ENCODE measurements around the gene AP1S1. TPM values are rescaled to one million over a fixed set of nuclear protein-coding genes. Genes with fewer than 3 reads are reported as not detected.
"Not testable (repeated sequence)": the region's sequence is repeated elsewhere in the genome, so short reads cannot be mapped to it uniquely, and the experiment has no call there.

The AP1S1 gene
- total RNA-seq, 6 donors from 2014 or later = 17.1 to 41.9 (median 33.8) TPM

GRCh38 chr7:101201695-101202602 is 47.7 kb downstream of the AP1S1 start:
- TF ChIP-seq EP300 (IDR thresholded peaks at IDR 0.05) = no peak
- TF ChIP-seq POLR2AphosphoS5 (IDR thresholded peaks at IDR 0.05) = no peak
- 14 to 16% methylated on average over 21 to 53 of the region's 75 CpGs for WGBS, 2 donors
- ATAC-seq (ENCODE audit: low FRiP score in 2 of 2) (peak in 1 of 2 donors; percentile 18), DNase-seq (peak in 1 of 2 donors; percentile 85)
- no peaks in the 10 kb centered on the region for H3K9me3 ChIP-seq
- peaks cover 0 to 12% (median 9%) of the 10 kb centered on the region in 4 donors for H3K4me1 ChIP-seq
- H3K36me3 ChIP-seq = peaks cover 0 to 11% (median 6%) of the 10 kb centered on the region in 4 donors
- peak overlapping the region in 2 of 4 donors; percentile 17 to 20 for H3K4me3 ChIP-seq
- peaks cover 0 to 26% (median 14%) of the 10 kb centered on the region in 4 donors for H3K27me3 ChIP-seq
- no peak overlapping the region for H3K27ac ChIP-seq

GRCh38 chr7:101202603-101202918 is 48.3 kb downstream of the AP1S1 start:
- H3K36me3 ChIP-seq = peaks cover 0 to 17% (median 9%) of the 10 kb centered on the region in 4 donors
- H3K27me3 ChIP-seq = peaks cover 0 to 26% (median 14%) of the 10 kb centered on the region in 4 donors
- WGBS, 2 donors = 84 to 86% methylated on average over 5 of the region's 5 CpGs
- TF ChIP-seq POLR2AphosphoS5 (IDR thresholded peaks at IDR 0.05) = no peak
- TF ChIP-seq POLR2A (IDR thresholded peaks at IDR 0.05) = no peak
- no peak for TF ChIP-seq EP300 (IDR thresholded peaks at IDR 0.05)
- TF ChIP-seq CTCF (IDR thresholded peaks at IDR 0.05) = no peak
- no peak overlapping the region for H3K27ac ChIP-seq
- ATAC-seq (ENCODE audit: low FRiP score in 2 of 2) (no peak), DNase-seq (no peak)
- H3K4me3 ChIP-seq = no peak overlapping the region
- H3K9me3 ChIP-seq = no peaks in the 10 kb centered on the region
- peaks cover 0 to 12% (median 9%) of the 10 kb centered on the region in 4 donors for H3K4me1 ChIP-seq

GRCh38 chr7:101203740-101204738 is 49.8 kb downstream of the AP1S1 start:
- peaks cover 0 to 12% (median 9%) of the 10 kb centered on the region in 4 donors for H3K4me1 ChIP-seq
- not testable (repeated sequence) for H3K27ac ChIP-seq; DNase-seq; ATAC-seq (ENCODE audit: low FRiP score in 2 of 2); H3K9me3 ChIP-seq; H3K4me3 ChIP-seq
- H3K36me3 ChIP-seq = peaks cover 0 to 32% (median 21%) of the 10 kb centered on the region in 4 donors
- H3K27me3 ChIP-seq = peaks cover 0 to 23% (median 14%) of the 10 kb centered on the region in 4 donors
- 60 to 61% methylated on average over 11 to 22 of the region's 22 CpGs for WGBS, 2 donors

GRCh38 chr7:101205901-101206664 is 51.8 kb downstream of the AP1S1 start:
- no peak for TF ChIP-seq POLR2AphosphoS5 (IDR thresholded peaks at IDR 0.05)
- no peak for TF ChIP-seq CTCF (IDR thresholded peaks at IDR 0.05)
- TF ChIP-seq EP300 (IDR thresholded peaks at IDR 0.05) = no peak
- TF ChIP-seq POLR2A (IDR thresholded peaks at IDR 0.05) = no peak
- 86% methylated on average over 30 to 32 of the region's 32 CpGs for WGBS, 2 donors
- H3K27ac ChIP-seq = no peak overlapping the region
- H3K4me3 ChIP-seq = no peak overlapping the region
- H3K27me3 ChIP-seq = peaks cover 0 to 17% (median 11%) of the 10 kb centered on the region in 4 donors
- H3K4me1 ChIP-seq = peaks cover 0 to 12% (median 9%) of the 10 kb centered on the region in 4 donors
- ATAC-seq (ENCODE audit: low FRiP score in 2 of 2) (peak in 1 of 2 donors; percentile 24), DNase-seq (peak in 1 of 2 donors; percentile 58)
- H3K36me3 ChIP-seq = peaks cover 5 to 53% (median 38%) of the 10 kb centered on the region in 4 donors
- no peaks in the 10 kb centered on the region for H3K9me3 ChIP-seq

GRCh38 chr7:101206665-101207042 is 52.4 kb downstream of the AP1S1 start:
- DNase-seq (no peak), ATAC-seq (ENCODE audit: low FRiP score in 2 of 2) (peak in 1 of 2 donors; percentile 23)
- Histone ChIP-seq H3K36me3 (peaks cover 9 to 58% (median 44%) of the 10 kb centered on the region in 4 donors), H3K4me1 (peaks cover 0 to 8% (median 6%) of the 10 kb centered on the region in 4 donors), H3K27me3 (peaks cover 0 to 11% (median 9%) of the 10 kb centered on the region in 4 donors), H3K27ac (no peak overlapping the region), H3K9me3 (no peaks in the 10 kb centered on the region), H3K4me3 (no peak overlapping the region)
- TF ChIP-seq POLR2A (IDR thresholded peaks at IDR 0.05) (no peak), EP300 (IDR thresholded peaks at IDR 0.05) (no peak), POLR2AphosphoS5 (IDR thresholded peaks at IDR 0.05) (no peak), CTCF (IDR thresholded peaks at IDR 0.05) (no peak)
- WGBS, 2 donors = 87 to 90% methylated on average over 19 of the region's 19 CpGs

Data from upper lobe of left lung (tissue), 6 donors.